Mononuclear cell (primary cell): ENCODE data around the gene GPX1. TPM values are rescaled to one million over a fixed set of nuclear protein-coding genes. Genes with fewer than 3 reads are reported as not detected.
A peak's percentile ranks its signal among the peaks of the same experiment; 100 is the strongest.
"Not testable (repeated sequence)": the region's sequence is repeated elsewhere in the genome, so short reads cannot be mapped to it uniquely, and the experiment has no call there.

Experiments
- H3K27me3 ChIP-seq: 2 replicates; pipeline ENCODE4 v1.6.0; 2011; ENCODE audit warnings: low read length, control low read depth; ENCODE audit not compliant: insufficient read depth
- H3K4me1 ChIP-seq: 2 replicates; pipeline ENCODE4 v1.5.1; 2011; ENCODE audit warnings: mild to moderate bottlenecking, low read length, control low read depth; ENCODE audit not compliant: insufficient read depth
- H3K4me3 ChIP-seq: 2 replicates; pipeline ENCODE4 v1.5.1; 2011; ENCODE audit warnings: mild to moderate bottlenecking, low read length, moderate library complexity
- H3K9me3 ChIP-seq: 2 replicates; pipeline ENCODE4 v1.5.1; 2011; ENCODE audit warnings: low read depth, mild to moderate bottlenecking, control low read depth, low read length
- total RNA-seq: library from RNA; depleted of rRNA; stranded (reverse); fragments of >200 nt; gene quantifications from one replicate; pipeline ENCODE4 v1.2.3, GENCODE V29; 2012

The GPX1 gene
- total RNA-seq, 1 donor: 149 TPM

DNA sequence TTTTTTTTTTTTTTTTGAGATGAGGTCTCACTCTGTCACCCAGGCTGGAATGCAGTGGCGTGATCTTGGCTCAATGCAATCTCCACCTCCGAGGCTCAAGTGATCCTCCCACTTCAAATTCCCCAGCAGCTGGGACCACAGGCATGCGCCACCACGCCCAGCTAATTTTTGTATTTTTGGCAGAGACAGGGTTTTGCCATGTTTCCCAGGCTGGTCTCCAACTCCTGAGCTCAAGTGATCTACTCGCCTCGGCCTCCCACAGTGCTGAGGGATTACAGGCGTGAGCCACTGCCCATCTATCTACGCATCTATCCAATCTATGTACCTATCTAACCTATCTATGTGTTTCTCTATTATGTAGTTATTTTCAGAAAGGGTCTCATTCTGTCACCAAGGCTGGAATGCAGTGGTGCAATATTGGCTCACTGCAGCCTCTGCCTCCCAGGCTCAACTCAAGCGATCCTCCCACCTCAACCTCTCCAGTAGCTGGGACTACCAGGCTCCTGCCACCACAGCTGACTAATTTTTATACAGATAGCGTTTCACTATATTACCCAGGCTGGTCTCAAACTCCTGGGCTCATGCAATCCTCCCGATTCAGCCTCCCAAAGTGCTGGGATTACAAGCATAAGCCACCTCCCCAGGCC, 20.2 kb upstream of the GPX1 start:
- Histone ChIP-seq H3K27me3 (no peaks in the 10 kb centered on the region), H3K4me1 (peaks cover 67% of the 10 kb centered on the region), H3K9me3 (no peaks in the 10 kb centered on the region), H3K4me3 (no peak overlapping the region)

DNA sequence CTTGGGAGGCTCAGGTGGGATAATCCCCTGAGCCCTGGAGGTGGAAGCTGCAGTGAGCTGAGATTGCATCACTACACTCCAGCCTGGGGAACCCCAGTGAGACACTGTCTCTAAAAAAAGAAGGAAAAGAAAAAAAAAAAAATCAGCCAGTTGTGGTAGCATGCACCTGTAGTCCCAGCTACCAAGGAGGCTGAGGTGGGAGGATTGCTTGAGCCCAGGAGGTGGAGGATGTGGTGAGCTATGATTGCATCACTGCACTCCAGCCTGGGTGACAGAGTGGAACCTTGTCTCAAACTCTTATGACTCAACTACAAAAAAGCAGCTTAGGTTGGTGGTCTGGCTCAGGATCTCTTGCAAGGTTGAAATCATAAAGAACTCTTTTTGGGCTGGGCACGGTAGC, 19.3 kb upstream of the GPX1 start:
- H3K4me3 ChIP-seq: no peak overlapping the region
- H3K4me1 ChIP-seq: peaks cover 67% of the 10 kb centered on the region
- no peaks in the 10 kb centered on the region for H3K27me3 ChIP-seq
- H3K9me3 ChIP-seq: no peaks in the 10 kb centered on the region

GRCh38 chr3:49371946-49372345, 13.8 kb upstream of the GPX1 start:
- peaks cover 26% of the 10 kb centered on the region for H3K4me1 ChIP-seq
- H3K27me3 ChIP-seq: no peaks in the 10 kb centered on the region
- H3K4me3 ChIP-seq: no peak overlapping the region
- no peaks in the 10 kb centered on the region for H3K9me3 ChIP-seq

GRCh38 chr3:49370585-49371290, 12.6 kb upstream of the GPX1 start:
- no peaks in the 10 kb centered on the region for H3K27me3 ChIP-seq

DNA sequence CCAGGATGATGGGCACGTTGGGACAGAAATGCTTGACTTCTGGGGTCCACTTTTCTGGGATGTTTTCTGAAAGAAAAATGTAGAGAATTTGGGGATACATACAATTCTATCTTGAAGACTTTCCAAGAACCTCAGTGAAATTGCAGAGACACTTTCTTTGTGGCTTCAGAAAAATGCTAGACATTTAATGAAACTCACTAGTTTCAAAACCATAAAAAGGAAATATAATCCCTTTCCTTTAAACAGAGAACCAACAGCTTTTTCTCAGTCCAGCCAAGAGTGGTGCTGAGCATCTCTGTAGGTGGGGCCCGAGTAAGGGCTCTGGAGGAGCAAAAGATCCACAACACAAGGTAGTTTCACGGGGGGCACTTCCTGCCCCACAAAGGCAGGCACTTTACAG, 4.4 kb upstream of the GPX1 start:
- Histone ChIP-seq H3K4me3 (no peak overlapping the region), H3K27me3 (no peaks in the 10 kb centered on the region), H3K9me3 (no peaks in the 10 kb centered on the region), H3K4me1 (peaks cover 13% of the 10 kb centered on the region)

More at GRCh38 chr3:49370585-49371290, 12.6 kb upstream of the GPX1 start:
- Histone ChIP-seq H3K9me3 (no peaks in the 10 kb centered on the region), H3K4me3 (no peak overlapping the region), H3K4me1 (peaks cover 21% of the 10 kb centered on the region)

DNA sequence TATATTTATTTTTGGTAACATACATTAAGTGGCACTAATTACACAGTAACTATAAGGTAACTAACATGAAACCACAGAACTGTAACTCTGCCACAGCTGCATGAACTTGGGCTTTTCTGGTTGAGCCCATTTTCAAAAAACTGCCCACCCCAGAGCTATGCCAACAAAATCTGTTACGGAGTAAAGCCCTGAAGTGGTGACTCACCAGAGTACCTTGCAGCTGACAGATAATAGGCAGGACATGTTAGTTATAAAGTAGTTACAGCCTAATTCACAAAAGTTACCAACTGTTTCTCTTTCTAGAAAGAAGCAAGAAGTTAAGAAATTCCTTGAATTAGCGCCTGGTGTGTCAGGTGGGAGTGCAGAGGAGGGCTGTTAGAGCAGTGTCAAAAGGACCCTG, 1.5 kb upstream of the GPX1 start:
- Histone ChIP-seq H3K9me3 (no peaks in the 10 kb centered on the region), H3K4me3 (no peak overlapping the region), H3K4me1 (peaks cover 41% of the 10 kb centered on the region), H3K27me3 (no peaks in the 10 kb centered on the region)

GRCh38 chr3:49358884-49359225, 702 bp upstream of the GPX1 start:
- H3K9me3 ChIP-seq: no peaks in the 10 kb centered on the region
- H3K4me1 ChIP-seq: peaks cover 47% of the 10 kb centered on the region
- no peaks in the 10 kb centered on the region for H3K27me3 ChIP-seq
- H3K4me3 ChIP-seq: no peak overlapping the region

DNA sequence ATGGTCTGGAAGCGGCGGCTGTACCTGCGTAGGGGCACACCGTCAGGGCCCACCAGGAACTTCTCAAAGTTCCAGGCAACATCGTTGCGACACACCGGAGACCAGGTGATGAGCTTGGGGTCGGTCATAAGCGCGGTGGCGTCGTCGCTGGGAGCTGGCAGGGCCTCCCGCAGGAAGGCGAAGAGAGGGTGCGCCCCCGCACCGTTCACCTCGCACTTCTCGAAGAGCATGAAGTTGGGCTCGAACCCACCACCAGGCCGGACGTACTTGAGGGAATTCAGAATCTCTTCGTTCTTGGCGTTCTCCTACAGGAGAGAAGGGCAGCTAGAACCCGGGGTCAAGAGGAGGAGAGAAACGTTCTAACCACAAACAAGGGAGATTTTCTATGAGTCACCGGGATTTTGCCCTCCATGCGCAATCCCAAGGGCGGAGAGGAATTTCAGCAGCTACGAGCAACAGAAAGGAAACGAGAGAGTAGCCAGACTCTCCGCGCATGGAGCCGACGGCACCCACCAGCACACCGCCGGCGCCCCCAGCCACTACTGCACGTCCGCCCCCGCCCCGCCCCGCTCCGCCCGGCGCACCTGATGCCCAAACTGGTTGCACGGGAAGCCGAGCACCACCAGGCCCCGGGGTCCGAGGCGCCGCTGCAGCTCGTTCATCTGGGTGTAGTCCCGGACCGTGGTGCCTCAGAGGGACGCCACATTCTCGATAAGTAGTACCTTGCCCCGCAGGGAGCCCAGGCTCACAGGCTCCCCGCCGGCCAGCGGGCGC, 523 bp downstream of the GPX1 start:
- peaks cover 58% of the 10 kb centered on the region for H3K4me1 ChIP-seq

DNA sequence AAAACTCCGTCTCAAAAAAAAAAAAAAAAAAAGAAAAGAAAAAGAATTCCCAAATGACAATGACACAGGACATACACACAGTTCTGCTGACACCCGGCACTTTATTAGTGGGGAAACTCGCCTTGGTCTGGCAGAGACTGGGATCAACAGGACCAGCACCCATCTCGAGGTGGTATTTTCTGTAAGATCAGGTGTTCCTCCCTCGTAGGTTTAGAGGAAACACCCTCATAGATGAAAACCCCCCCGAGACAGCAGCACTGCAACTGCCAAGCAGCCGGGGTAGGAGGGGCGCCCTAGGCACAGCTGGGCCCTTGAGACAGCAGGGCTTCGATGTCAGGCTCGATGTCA, 1.1 kb downstream of the GPX1 start:
- H3K9me3 ChIP-seq, H3K27me3 ChIP-seq: not testable (repeated sequence)
- Histone ChIP-seq H3K4me1 (peaks cover 64% of the 10 kb centered on the region), H3K4me3 (peak overlapping the region; percentile 82)

More for the DNA sequence above, 523 bp downstream of the GPX1 start:
- H3K9me3 ChIP-seq, H3K27me3 ChIP-seq: not testable (repeated sequence)
- peak overlapping the region; percentile 82 for H3K4me3 ChIP-seq

- Histone ChIP-seq H3K9me3 (no peaks in the 10 kb centered on the region), H3K4me3 (no peak overlapping the region), H3K4me1 (peaks cover 92% of the 10 kb centered on the region), H3K27me3 (no peaks in the 10 kb centered on the region)
Measured at GRCh38 chr3:49352890-49353421, 5.2 kb downstream of the GPX1 start.

DNA sequence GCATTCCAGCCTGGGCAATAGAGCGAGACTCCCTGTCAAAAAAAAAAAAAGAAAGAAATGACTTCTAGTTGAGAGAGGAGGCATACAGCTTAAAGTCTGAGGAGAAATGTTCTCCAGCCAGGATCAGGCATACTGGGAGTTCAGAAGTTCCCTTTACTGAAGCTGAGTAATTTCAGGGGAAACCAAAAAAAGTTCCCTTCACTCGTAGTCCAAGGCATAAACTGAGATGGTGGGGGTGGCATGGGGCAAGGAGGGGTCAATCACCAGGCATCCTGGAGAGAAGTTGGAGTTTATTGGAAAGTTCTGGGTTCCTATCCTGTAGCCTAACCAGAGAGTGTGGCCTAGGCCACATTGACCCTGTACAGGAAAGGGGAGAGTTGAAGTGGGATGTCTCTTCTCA, 5.9 kb downstream of the GPX1 start:
- no peak overlapping the region for H3K4me3 ChIP-seq
- H3K27me3 ChIP-seq: no peaks in the 10 kb centered on the region
- H3K4me1 ChIP-seq: peaks cover 95% of the 10 kb centered on the region
- no peaks in the 10 kb centered on the region for H3K9me3 ChIP-seq

DNA sequence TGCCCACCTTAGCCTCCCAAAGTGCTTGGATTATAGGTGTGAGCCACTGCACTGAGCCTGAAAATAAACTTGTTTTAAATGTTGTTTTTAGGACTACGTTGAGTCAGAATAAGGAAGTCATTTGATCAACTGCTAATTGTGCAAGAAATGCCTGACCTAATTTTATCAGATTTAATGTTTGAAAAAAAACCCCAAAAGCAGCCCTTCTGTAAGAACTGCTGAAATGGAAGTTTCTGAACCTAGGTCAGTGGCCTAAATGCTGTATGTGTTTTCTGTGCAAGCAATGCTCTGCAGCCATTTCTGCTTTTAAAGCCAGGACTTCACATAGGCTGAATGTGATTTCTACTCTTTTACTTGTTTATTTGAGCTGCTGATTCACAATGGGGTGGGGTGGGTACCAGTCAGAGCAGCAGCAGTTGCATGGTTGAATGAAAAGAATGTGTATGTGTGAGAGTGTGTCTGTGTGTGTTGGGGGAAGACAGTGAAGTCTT, 6.6 kb downstream of the GPX1 start:
- Histone ChIP-seq H3K27me3 (no peaks in the 10 kb centered on the region), H3K4me3 (no peak overlapping the region), H3K4me1 (peaks cover 97% of the 10 kb centered on the region), H3K9me3 (no peaks in the 10 kb centered on the region)

- peaks cover 97% of the 10 kb centered on the region for H3K4me1 ChIP-seq
- no peaks in the 10 kb centered on the region for H3K9me3 ChIP-seq
- no peak overlapping the region for H3K4me3 ChIP-seq
- no peaks in the 10 kb centered on the region for H3K27me3 ChIP-seq
Measured at GRCh38 chr3:49349348-49350114, 8.6 kb downstream of the GPX1 start.

DNA sequence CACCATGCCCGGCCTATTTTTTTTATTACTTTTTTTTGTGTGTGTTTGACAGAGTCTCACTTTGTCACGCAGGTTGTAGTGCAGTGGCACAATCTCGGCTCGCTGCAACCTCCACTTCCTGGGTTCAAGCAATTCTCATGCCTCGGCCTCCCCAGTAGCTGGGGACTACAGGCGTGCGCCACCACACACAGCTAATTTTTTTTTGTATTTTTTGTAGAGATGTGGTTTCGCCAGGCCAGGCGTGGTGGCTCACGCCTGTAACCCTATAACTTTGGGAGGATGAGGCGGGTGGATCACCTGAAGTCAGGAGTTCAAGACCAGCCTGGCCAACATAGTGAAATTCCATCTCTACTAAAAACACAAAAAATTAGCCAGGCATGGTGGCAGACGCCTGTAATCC, 9.8 kb downstream of the GPX1 start:
- not testable (repeated sequence) for H3K4me3 ChIP-seq, H3K27me3 ChIP-seq, H3K9me3 ChIP-seq
- peaks cover 99% of the 10 kb centered on the region for H3K4me1 ChIP-seq
